ENCODE measurements around the gene LRP1.

LRP1 gene

GRCh38 chr12:57232156-57232756 lies 104.0 kb downstream of the LRP1 start:
- Histone ChIP-seq H3K27me3 (ENCODE audit: insufficient read depth, low read depth) (peaks cover 4% of the 10 kb centered on the region; the same call in 1 of the 2 replicates), H3K79me2 (ENCODE audit: insufficient read depth, low read depth) (peaks cover 35% of the 10 kb centered on the region), H3K4me1 (ENCODE audit: low read depth, poor library complexity, severe bottlenecking) (peaks cover 32% of the 10 kb centered on the region), H3K36me3 (ENCODE audit: insufficient read depth) (peaks cover 12% of the 10 kb centered on the region; the same call in 1 of the 2 replicates), H3K27ac (no peak overlapping the region), H4K20me1 (ENCODE audit: insufficient read depth) (no peaks in the 10 kb centered on the region), H2AFZ (ENCODE audit: low read depth) (no peak overlapping the region), H3K9ac (no peak overlapping the region), H3K4me2 (no peak overlapping the region), H3K4me3 (IDR thresholded peaks at IDR 0.05; ENCODE audit: insufficient read depth, low read depth, low read length) (no peak overlapping the region)
- TF ChIP-seq CTCF (conservative IDR thresholded peaks at IDR 0.05; ENCODE audit: low read depth, low read length), result no peak

GRCh38 chr12:57233357-57234232 lies 105.3 kb downstream of the LRP1 start:
- no peak overlapping the region for H3K4me2 ChIP-seq
- H3K27ac ChIP-seq, result no peak overlapping the region
- peaks cover 41% of the 10 kb centered on the region for H3K4me1 ChIP-seq (ENCODE audit: low read depth, poor library complexity, severe bottlenecking)
- no peak overlapping the region for H3K9ac ChIP-seq
- no peak overlapping the region for H3K4me3 ChIP-seq (IDR thresholded peaks at IDR 0.05; ENCODE audit: insufficient read depth, low read depth, low read length)
- peaks cover 12% of the 10 kb centered on the region; the same call in 1 of the 2 replicates for H3K36me3 ChIP-seq (ENCODE audit: insufficient read depth)
- H3K27me3 ChIP-seq (ENCODE audit: insufficient read depth, low read depth), result peaks cover 16% of the 10 kb centered on the region
- H4K20me1 ChIP-seq (ENCODE audit: insufficient read depth), result no peaks in the 10 kb centered on the region
- H2AFZ ChIP-seq (ENCODE audit: low read depth), result no peak overlapping the region
- no peak for TF ChIP-seq CTCF (conservative IDR thresholded peaks at IDR 0.05; ENCODE audit: low read depth, low read length)
- H3K79me2 ChIP-seq (ENCODE audit: insufficient read depth, low read depth), result peaks cover 35% of the 10 kb centered on the region

GRCh38 chr12:57234233-57234570 lies 105.9 kb downstream of the LRP1 start:
- Histone ChIP-seq H3K36me3 (ENCODE audit: insufficient read depth) (peaks cover 12% of the 10 kb centered on the region; the same call in 1 of the 2 replicates), H3K4me2 (no peak overlapping the region), H3K9ac (no peak overlapping the region), H4K20me1 (ENCODE audit: insufficient read depth) (no peaks in the 10 kb centered on the region), H3K4me3 (IDR thresholded peaks at IDR 0.05; ENCODE audit: insufficient read depth, low read depth, low read length) (no peak overlapping the region), H3K79me2 (ENCODE audit: insufficient read depth, low read depth) (peaks cover 33% of the 10 kb centered on the region), H3K27ac (no peak overlapping the region), H3K27me3 (ENCODE audit: insufficient read depth, low read depth) (peaks cover 19% of the 10 kb centered on the region), H3K4me1 (ENCODE audit: low read depth, poor library complexity, severe bottlenecking) (peaks cover 39% of the 10 kb centered on the region), H2AFZ (ENCODE audit: low read depth) (no peak overlapping the region)
- TF ChIP-seq CTCF (conservative IDR thresholded peaks at IDR 0.05; ENCODE audit: low read depth, low read length), result no peak

GRCh38 chr12:57234571-57235016 lies 106.3 kb downstream of the LRP1 start:
- H4K20me1 ChIP-seq (ENCODE audit: insufficient read depth), result no peaks in the 10 kb centered on the region
- H3K4me2 ChIP-seq, result no peak overlapping the region
- peaks cover 12% of the 10 kb centered on the region; the same call in 1 of the 2 replicates for H3K36me3 ChIP-seq (ENCODE audit: insufficient read depth)
- H3K4me3 ChIP-seq (IDR thresholded peaks at IDR 0.05; ENCODE audit: insufficient read depth, low read depth, low read length), result no peak overlapping the region
- TF ChIP-seq CTCF (conservative IDR thresholded peaks at IDR 0.05; ENCODE audit: low read depth, low read length), result no peak
- H3K4me1 ChIP-seq (ENCODE audit: low read depth, poor library complexity, severe bottlenecking), result peaks cover 42% of the 10 kb centered on the region
- H3K27ac ChIP-seq, result no peak overlapping the region
- H2AFZ ChIP-seq (ENCODE audit: low read depth), result no peak overlapping the region
- peaks cover 23% of the 10 kb centered on the region for H3K27me3 ChIP-seq (ENCODE audit: insufficient read depth, low read depth)
- peaks cover 29% of the 10 kb centered on the region for H3K79me2 ChIP-seq (ENCODE audit: insufficient read depth, low read depth)
- no peak overlapping the region for H3K9ac ChIP-seq
